Stimulated activated CD8-positive, alpha-beta memory T cell treated with anti-CD3 and anti-CD28 coated beads, Interleukin-2, amount 100 ng/mL, for 48 hours (primary cell): ENCODE measurements around the gene FXR1.
"Not testable (repeated sequence)": the region's sequence is repeated elsewhere in the genome, so short reads cannot be mapped to it uniquely, and the experiment has no call there.

Experiments
- DNase-seq, 2 donors: peaks; one replicate each; pipeline ENCODE4 v3.0.0-alpha.2; 2020; ENCODE audit warnings: low read depth in 2 of 2

The FXR1 gene

GRCh38 chr3:180912304-180913296, at the start of gene FXR1:
Gene FXR1 (plus strand): TSS chr3:180912670. CDS start chr3:180912686, 16 bp downstream.
- peak; percentile 88 for DNase-seq

- no peak for DNase-seq
These were observed 42.3 kb upstream of the FXR1 start for GRCh38 chr3:180870008-180870699.

- DNase-seq = no peak
These were observed 40.6 kb upstream of the FXR1 start for GRCh38 chr3:180871901-180872300.

- DNase-seq = not testable (repeated sequence)
These were observed 40.0 kb upstream of the FXR1 start for GRCh38 chr3:180872430-180872829.

GRCh38 chr3:180875124-180875698, 37.3 kb upstream of the FXR1 start:
- DNase-seq = no peak

- no peak for DNase-seq
These were observed 31.2 kb upstream of the FXR1 start for GRCh38 chr3:180881065-180881801.

GRCh38 chr3:180882115-180882514, 30.4 kb upstream of the FXR1 start:
- no peak for DNase-seq

- no peak for DNase-seq
These were observed 23.4 kb upstream of the FXR1 start for GRCh38 chr3:180888992-180889560.

- no peak for DNase-seq
These were observed 13.9 kb upstream of the FXR1 start for GRCh38 chr3:180898572-180898971.

GRCh38 chr3:180909369-180910127, 2.9 kb upstream of the FXR1 start:
- DNase-seq = no peak

GRCh38 chr3:180910823-180911222, 1.6 kb upstream of the FXR1 start:
- no peak for DNase-seq

GRCh38 chr3:180911876-180912303, 580 bp upstream of the FXR1 start:
- no peak for DNase-seq

GRCh38 chr3:180913581-180914404, 1.3 kb downstream of the FXR1 start:
- no peak for DNase-seq

GRCh38 chr3:180918542-180918941, 6.1 kb downstream of the FXR1 start:
- DNase-seq = no peak

- DNase-seq = no peak
These were observed 9.8 kb downstream of the FXR1 start for GRCh38 chr3:180922242-180922641.

GRCh38 chr3:180923561-180923960, 11.1 kb downstream of the FXR1 start:
- no peak for DNase-seq

GRCh38 chr3:180926526-180926925, 14.1 kb downstream of the FXR1 start:
- DNase-seq = no peak

- DNase-seq = no peak
These were observed 16.9 kb downstream of the FXR1 start for GRCh38 chr3:180929376-180929775.

GRCh38 chr3:180930526-180930925, 18.1 kb downstream of the FXR1 start:
- DNase-seq = no peak

- DNase-seq = no peak
These were observed 20.3 kb downstream of the FXR1 start for GRCh38 chr3:180932819-180933218.
